K562 (cell line): ENCODE results near the gene PRSS35. TPM values are rescaled to one million over a fixed set of nuclear protein-coding genes. Genes with fewer than 3 reads are reported as not detected.

Source experiments
- AFF4 ChIP-seq: sonication (generic); formaldehyde crosslinking; IDR thresholded peaks from 2 replicates; pipeline ENCODE4 v1.8.0; 2023; ENCODE audit warnings: mild to moderate bottlenecking, missing genetic modification reagents
- CC2D1A ChIP-seq: fragments of 450-650 bp; IDR thresholded peaks from 2 replicates; pipeline ENCODE4 v1.6.1; 2017; ENCODE audit warnings: mild to moderate bottlenecking
- GTF2B ChIP-seq: IDR thresholded peaks from 2 replicates; pipeline ENCODE4 v1.6.1; 2011; ENCODE audit not compliant: insufficient read length; ENCODE audit errors: extremely low read depth
- ID3 ChIP-seq, 2 experiments: fragments of 250-450 bp in 1 of 2; fragments of 450-650 bp in 1 of 2; sonication (Bioruptor Pico) in 1 of 2; IDR thresholded peaks; 2 replicates each; pipeline versions ENCODE4 v1.6.1 to v1.8.0; 2016 to 2021; ENCODE audit warnings: mild to moderate bottlenecking in 2 of 2, moderate library complexity in 2 of 2, missing compliant biosample characterization in 1 of 2, missing genetic modification characterization in 1 of 2
- MTA3 ChIP-seq: fragments of 450-650 bp; formaldehyde crosslinking; IDR thresholded peaks from 2 replicates; pipeline ENCODE4 v1.6.1; 2017; ENCODE audit warnings: mild to moderate bottlenecking, borderline replicate concordance
- NR2F6 ChIP-seq: fragments of 450-650 bp; formaldehyde crosslinking; IDR thresholded peaks from 2 replicates; pipeline ENCODE4 v1.4.0; 2020; ENCODE audit warnings: mild to moderate bottlenecking
- TEAD1 ChIP-seq, 2 experiments: fragments of 450-650 bp in 1 of 2; sonication (generic) in 1 of 2; formaldehyde crosslinking; IDR thresholded peaks; 2 replicates each; pipeline versions ENCODE4 v1.4.0 to v1.8.0; 2020 to 2022; ENCODE audit warnings: mild to moderate bottlenecking in 2 of 2, missing genetic modification reagents in 1 of 2
- ZNF384 ChIP-seq: IDR thresholded peaks from 2 replicates; pipeline ENCODE4 v1.6.1; 2012; ENCODE audit warnings: low read depth, low read length, improper control_type of control experiment
- ZNF512 ChIP-seq: IDR thresholded peaks from 2 replicates; pipeline ENCODE4 v1.6.1; 2016; ENCODE audit warnings: missing genetic modification characterization, missing compliant biosample characterization
- ZNF780A ChIP-seq: fragments of 250-450 bp; sonication (Bioruptor Pico); IDR thresholded peaks from 2 replicates; pipeline ENCODE4 v1.5.0; 2021; ENCODE audit warnings: mild to moderate bottlenecking
- polyA plus RNA-seq, 8 experiments: library from polyadenylated mRNA; depleted of rRNA in 4 of 8; stranded (reverse) in 5 of 8; unstranded in 3 of 8; fragments of >200 nt; fragmentation: Nextera tagmentation in 2 of 8; fragmentation: Illumina TruSeq in 1 of 8; extraction: Ambion mirVana in 2 of 8; extraction: Trizol in 1 of 8; gene quantifications; 2 replicates each; pipeline versions ENCODE4 v1.2.1 to v1.2.3, GENCODE V29; 2011 to 2014; ENCODE audit warnings: inconsistent platforms in 1 of 8, missing spikeins in 1 of 8
- total RNA-seq, 7 experiments: library from RNA; depleted of rRNA in 6 of 7; stranded (reverse); fragments of >200 nt in 6 of 7; fragmentation: Illumina TruSeq in 2 of 7; extraction: Trizol in 2 of 7; gene quantifications; 2 replicates each; pipeline versions ENCODE4 v1.2.1 to v1.2.3, GENCODE V29; 2011 to 2021; ENCODE audit warnings: low replicate concordance in 1 of 7

The PRSS35 gene
- total and polyA plus RNA-seq, 9 of the 15 experiments (the other 6 are each of a cell fraction or from before 2014, with no cell fraction given), result not detected

DNA sequence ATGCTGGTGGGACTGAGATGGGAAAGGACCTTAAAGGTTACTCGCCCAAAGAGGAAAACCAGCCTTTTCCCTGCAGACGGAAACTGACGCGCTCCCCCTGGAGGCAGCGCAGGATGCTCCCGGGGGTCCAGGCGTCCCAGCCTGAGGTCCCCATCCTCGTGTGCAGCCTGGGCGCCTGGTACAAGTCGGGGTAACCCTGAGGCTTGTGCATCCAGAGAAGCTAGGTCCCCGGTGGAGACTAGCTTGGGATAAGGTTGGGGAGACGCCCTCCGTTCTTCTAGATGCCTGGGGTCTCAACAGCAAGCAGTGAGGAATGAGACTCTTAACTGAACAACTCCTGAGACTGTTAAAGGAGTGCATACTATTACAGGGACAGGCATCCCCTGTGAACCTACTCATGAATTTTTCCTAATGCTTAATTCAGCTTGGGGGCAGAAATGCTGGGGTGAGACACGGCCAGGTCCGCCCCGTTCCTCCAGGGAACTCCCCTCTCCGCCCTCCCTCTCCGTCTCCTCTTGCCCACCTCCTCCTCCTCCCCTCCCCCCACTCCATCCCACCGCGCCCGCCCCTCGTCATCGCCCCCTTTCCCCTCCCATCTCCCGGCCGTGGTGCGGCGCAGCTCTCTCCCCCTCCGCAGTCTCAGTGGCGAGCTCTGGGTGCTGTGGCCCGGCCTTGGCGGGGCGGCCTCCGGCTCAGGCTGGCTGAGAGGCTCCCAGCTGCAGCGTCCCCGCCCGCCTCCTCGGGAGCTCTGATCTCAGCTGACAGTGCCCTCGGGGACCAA is at the start of gene PRSS35 (continued):
- no peak for TF ChIP-seq AFF4
- no peak for TF ChIP-seq NR2F6 (CRISPR knock-in tag)
- TF ChIP-seq ID3 (CRISPR knock-in tag; IDR thresholded peaks at IDR 0.05), result no peak
- no peak for TF ChIP-seq ID3 (tag; IDR thresholded peaks at IDR 0.05)
- TF ChIP-seq ZNF384, result no peak
- no peak for TF ChIP-seq ZNF780A
- TF ChIP-seq CC2D1A, result 0 out of 2 replicates have a peak, but pooled peaks have one; percentile 41
- TF ChIP-seq TEAD1 (CRISPR knock-in tag; IDR thresholded peaks at IDR 0.05), result no peak
- TF ChIP-seq ZNF512 (tag), result 0 out of 2 replicates have a peak, but pooled peaks have one; percentile 30
- no peak for TF ChIP-seq GTF2B
- TF ChIP-seq MTA3, result 0 out of 2 replicates have a peak, but pooled peaks have one; percentile 30
